ENCODE data around the gene SRPX2. TPM values are rescaled to one million over a fixed set of nuclear protein-coding genes. Genes with fewer than 3 reads are reported as not detected.
"Not testable (repeated sequence)": the region's sequence is repeated elsewhere in the genome, so short reads cannot be mapped to it uniquely, and the experiment has no call there.

The SRPX2 gene
- total RNA-seq, 1 donor from 2014 or later = 9.5 TPM

- ATAC-seq = no peak
- intact Hi-C loops (cut with micrococcal nuclease) = loop anchor here (5.0 kb wide), 1 partner anchor 81 kb away; no protein-coding TSS in a partner anchor
- no peak for DNase-seq
Measured at GRCh38 chrX:100685997-100686305, 42.0 kb downstream of the SRPX2 start.

GRCh38 chrX:100687128-100687527, 43.1 kb downstream of the SRPX2 start:
- intact Hi-C loops (cut with micrococcal nuclease) = loop anchor here (5.0 kb wide), 1 partner anchor 80 kb away; no protein-coding TSS in a partner anchor
- DNase-seq = no peak
- ATAC-seq = no peak

DNA sequence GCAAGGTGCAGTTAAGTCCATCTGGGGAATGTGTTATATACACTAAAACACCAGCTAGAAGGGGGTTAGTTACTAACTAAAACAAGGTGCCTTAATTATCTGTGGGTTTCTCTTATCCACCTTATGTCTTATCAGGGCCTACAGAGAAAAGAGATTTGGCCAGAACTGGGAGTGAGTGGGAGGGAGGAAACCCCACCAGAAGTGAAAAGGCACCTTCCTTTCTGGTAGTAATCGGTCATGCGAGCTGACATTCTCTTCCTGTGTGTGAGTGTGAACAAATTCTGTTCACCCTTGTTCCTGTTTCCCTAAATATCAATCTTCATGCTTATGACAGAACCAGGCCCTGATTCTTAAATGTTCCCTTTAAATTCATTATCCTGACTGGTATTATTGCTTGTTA, 43.5 kb downstream of the SRPX2 start:
- intact Hi-C loops (cut with micrococcal nuclease) = loop anchor here (5.0 kb wide), 1 partner anchor 80 kb away; no protein-coding TSS in a partner anchor
- ATAC-seq = no peak
- no peak for DNase-seq

- DNase-seq (no peak), ATAC-seq (no peak)
- intact Hi-C loops (cut with micrococcal nuclease) = no loop called here
Measured at GRCh38 chrX:100695302-100695701, 51.3 kb downstream of the SRPX2 start.

- DNase-seq = no peak
- ATAC-seq = no peak
- intact Hi-C loops (cut with micrococcal nuclease) = no loop called here
Measured at GRCh38 chrX:100695991-100696390, 52.0 kb downstream of the SRPX2 start.

DNA sequence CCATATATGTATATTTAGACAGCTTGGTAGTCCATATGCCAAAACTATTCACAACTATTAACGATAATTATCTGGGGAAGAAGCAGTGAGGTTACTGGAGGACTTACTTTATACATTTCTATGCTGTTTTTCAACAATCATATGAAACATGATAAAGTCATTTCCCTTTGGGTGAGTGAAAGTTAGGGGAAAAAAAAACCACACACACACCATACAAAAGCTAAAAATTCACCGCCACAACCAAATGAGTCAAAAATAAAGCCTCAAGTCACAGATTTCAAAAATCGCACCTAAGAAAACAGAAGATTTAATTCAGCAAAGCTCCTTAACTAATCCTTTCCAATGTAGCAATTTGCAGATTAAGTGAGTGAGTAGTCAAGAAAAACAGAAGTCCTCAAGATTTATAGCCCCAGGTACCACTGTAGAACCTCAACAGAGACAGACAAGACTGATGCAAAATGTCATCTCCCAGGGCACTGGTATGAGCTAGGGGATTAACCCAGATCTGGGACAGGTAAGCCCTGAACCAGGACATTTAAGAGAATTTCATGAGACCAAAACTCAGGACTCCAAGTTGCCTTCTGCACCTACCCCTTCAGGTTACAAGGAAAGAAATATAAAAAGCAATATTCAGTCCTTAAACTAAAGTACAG, 52.8 kb downstream of the SRPX2 start:
- intact Hi-C loops (cut with micrococcal nuclease) = no loop called here

GRCh38 chrX:100698551-100698950, 54.6 kb downstream of the SRPX2 start:
- no peak for ATAC-seq
- no peak for DNase-seq

More for the DNA sequence above, 52.8 kb downstream of the SRPX2 start:
- ATAC-seq (no peak), DNase-seq (no peak)

DNA sequence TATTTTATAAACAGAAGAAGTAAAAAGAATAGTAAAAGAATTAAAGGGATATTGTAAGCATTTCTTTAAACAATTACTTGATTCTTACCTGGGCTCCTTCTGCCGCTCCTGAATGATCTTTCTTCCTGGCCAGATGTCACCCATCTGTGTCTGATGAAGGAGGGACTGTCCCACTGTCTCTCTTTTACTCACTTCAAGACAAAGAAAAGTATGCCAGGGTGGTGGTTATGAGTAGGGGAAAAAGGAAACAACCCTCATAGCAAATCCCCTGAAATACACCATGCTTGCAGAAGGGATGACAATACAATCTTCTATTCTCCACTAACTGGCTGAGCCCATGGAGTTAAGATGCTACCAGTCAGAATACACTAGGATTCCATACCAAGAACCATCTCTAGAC, 56.8 kb downstream of the SRPX2 start:
- no peak for ATAC-seq
- intact Hi-C loops (cut with micrococcal nuclease) = no loop called here
- no peak for DNase-seq

More at GRCh38 chrX:100698551-100698950, 54.6 kb downstream of the SRPX2 start:
- intact Hi-C loops (cut with micrococcal nuclease) = no loop called here

DNA sequence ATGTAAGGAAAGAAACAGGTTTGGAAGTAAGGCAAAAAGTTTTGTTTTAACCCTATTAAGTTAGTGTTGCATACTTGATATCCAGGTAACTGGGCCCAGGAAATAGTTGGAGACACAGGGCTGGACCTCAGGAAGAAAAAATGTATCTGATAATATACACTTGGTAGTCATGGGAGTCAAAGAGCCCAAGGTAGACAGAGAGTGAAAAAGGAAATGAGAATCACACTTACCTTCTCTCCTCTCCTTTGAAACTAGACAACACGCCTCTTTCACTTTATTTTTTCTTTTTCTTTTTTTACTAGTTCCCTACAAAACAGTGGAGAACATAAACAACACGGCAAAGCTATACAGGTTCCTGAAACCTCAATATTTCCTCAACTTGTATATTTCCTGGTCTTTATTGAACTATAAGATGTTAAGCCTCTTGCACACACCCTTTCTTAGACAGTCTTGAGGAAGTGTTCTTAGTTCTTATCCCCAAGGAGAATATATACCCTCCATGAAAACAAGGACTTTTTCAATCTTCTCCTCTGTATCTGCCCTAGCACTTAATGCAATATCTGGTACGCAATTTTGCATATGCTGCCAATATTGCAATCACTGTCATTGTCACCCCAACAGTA, 60.7 kb downstream of the SRPX2 start:
- intact Hi-C loops (cut with micrococcal nuclease) = no loop called here
- ATAC-seq (no peak), DNase-seq (no peak)

- intact Hi-C loops (cut with micrococcal nuclease) = no loop called here
- DNase-seq (no peak), ATAC-seq (no peak)
Measured at GRCh38 chrX:100710816-100711215, 66.8 kb downstream of the SRPX2 start.

GRCh38 chrX:100717363-100717762, 73.4 kb downstream of the SRPX2 start:
- ATAC-seq (no peak), DNase-seq (no peak)
- intact Hi-C loops (cut with micrococcal nuclease) = no loop called here

DNA sequence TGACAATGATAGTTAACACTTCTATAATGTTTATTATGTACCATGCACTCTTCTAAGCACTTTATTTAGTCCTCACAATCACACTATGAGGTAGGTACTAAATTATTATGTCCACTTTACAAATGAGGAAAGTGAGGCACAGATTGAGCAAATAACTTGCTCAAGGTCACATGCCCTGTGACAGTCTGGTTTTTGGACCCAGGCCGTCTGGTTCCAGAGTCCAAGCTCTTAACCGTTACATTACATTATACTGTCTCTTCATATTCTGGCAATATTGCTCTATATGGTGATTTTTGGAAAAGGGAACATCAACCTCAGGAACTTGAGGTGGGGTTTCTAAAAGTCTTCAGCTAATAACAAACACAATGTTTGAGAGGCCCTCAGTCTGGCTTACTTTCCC, 75.1 kb downstream of the SRPX2 start:
- intact Hi-C loops (cut with micrococcal nuclease) = no loop called here
- DNase-seq (no peak), ATAC-seq (no peak)

DNA sequence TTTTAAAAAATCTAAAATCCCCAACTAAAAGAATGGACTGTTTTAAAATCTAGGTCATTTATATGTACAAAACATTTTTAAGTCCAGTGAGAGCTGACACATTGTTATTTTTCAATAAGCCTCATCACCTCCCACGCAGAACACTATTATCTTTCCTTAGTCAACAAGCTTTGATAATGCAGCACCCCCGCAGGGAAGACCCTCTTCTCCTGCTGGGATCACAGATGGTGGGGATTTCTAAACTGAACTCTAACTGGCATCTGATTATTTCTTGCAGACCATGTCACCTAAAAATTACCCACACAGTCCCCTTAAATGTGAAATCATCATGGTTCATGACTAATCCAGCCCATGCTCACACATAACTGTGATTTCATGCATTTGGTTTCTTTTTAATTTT, 76.3 kb downstream of the SRPX2 start:
- intact Hi-C loops (cut with micrococcal nuclease) = no loop called here
- ATAC-seq (no peak), DNase-seq (no peak)

- DNase-seq (no peak), ATAC-seq (no peak)
- intact Hi-C loops (cut with micrococcal nuclease) = no loop called here
Measured at GRCh38 chrX:100721328-100721727, 77.3 kb downstream of the SRPX2 start.

DNA sequence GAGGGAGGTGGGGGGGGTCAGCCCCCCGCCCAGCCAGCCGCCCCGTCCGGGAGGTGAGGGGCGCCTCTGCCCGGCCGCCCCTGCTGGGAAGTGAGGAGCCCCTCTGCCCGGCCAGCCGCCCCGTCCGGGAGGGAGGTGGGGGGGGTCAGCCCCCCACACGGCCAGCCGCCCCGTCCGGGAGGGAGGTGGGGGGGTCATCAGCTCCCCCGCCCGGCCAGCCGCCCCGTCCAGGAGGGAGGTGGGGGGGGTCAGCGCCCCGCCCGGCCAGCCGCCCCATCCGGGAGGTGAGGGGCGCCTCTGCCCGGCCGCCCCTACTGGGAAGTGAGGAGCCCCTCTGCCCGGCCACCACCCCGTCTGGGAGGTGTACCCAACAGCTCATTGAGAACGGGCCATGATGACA, 80.0 kb downstream of the SRPX2 start:
- intact Hi-C loops (cut with micrococcal nuclease); DNase-seq; ATAC-seq: not testable (repeated sequence)

Other genes starting within 250 kb of the SRPX2 start
- 0.84 TPM for gene PCDH19, start 233.9 kb upstream of the SRPX2 start, total RNA-seq
- not detected for gene TNMD, start 59.3 kb upstream of the SRPX2 start, total RNA-seq
- 4.8 TPM for gene TSPAN6, start 7.4 kb upstream of the SRPX2 start, total RNA-seq
- gene SYTL4, start 87.9 kb downstream of the SRPX2 start, total RNA-seq = 2.6 TPM
- gene CSTF2, start 176.2 kb downstream of the SRPX2 start, total RNA-seq = 7.0 TPM
- gene NOX1, start 230.2 kb downstream of the SRPX2 start, total RNA-seq = not detected

Data from left ventricle myocardium superior (tissue), 1 donor.